NCI-H82 treated with DMSO at 0.1 percent for 48 hours (cell line): ENCODE results near the gene CTAGE9.
"Not testable (repeated sequence)": the region's sequence is repeated elsewhere in the genome, so short reads cannot be mapped to it uniquely, and the experiment has no call there.

ENCODE experiments used
- DNase-seq: peaks from one replicate; lab custom pipeline; 2025; ENCODE audit not compliant: unreplicated experiment; lab: John Stamatoyannopoulos, UW

Gene CTAGE9

GRCh38 chr6:131710917-131711316 lies at the start of gene CTAGE9:
TSS of gene CTAGE9 (minus strand) at chr6:131711017. CDS start at chr6:131711017, 0 bp downstream.
- DNase-seq: not testable (repeated sequence)

GRCh38 chr6:131758920-131759319 lies 48.1 kb upstream of the CTAGE9 start:
- DNase-seq: no peak

GRCh38 chr6:131756039-131756438 lies 45.2 kb upstream of the CTAGE9 start:
- no peak for DNase-seq

- DNase-seq: no peak
Observed at GRCh38 chr6:131755597-131755996, 44.8 kb upstream of the CTAGE9 start.

- no peak for DNase-seq
Observed at GRCh38 chr6:131754715-131755567, 44.1 kb upstream of the CTAGE9 start.

GRCh38 chr6:131754088-131754487 lies 43.3 kb upstream of the CTAGE9 start:
- no peak for DNase-seq

- DNase-seq: not testable (repeated sequence)
Observed at GRCh38 chr6:131751012-131751715, 40.3 kb upstream of the CTAGE9 start.

- no peak for DNase-seq
Observed at GRCh38 chr6:131749023-131749422, 38.2 kb upstream of the CTAGE9 start.

- DNase-seq: no peak
Observed at GRCh38 chr6:131747821-131748353, 37.1 kb upstream of the CTAGE9 start.

- DNase-seq: no peak
Observed at GRCh38 chr6:131745476-131745875, 34.7 kb upstream of the CTAGE9 start.

GRCh38 chr6:131744432-131745287 lies 33.8 kb upstream of the CTAGE9 start:
- DNase-seq: no peak

GRCh38 chr6:131741688-131742393 lies 31.0 kb upstream of the CTAGE9 start:
- DNase-seq: no peak

- no peak for DNase-seq
Observed at GRCh38 chr6:131740161-131740560, 29.3 kb upstream of the CTAGE9 start.

GRCh38 chr6:131739136-131739535 lies 28.3 kb upstream of the CTAGE9 start:
- no peak for DNase-seq

GRCh38 chr6:131736811-131737210 lies 26.0 kb upstream of the CTAGE9 start:
- DNase-seq: no peak

- DNase-seq: no peak
Observed at GRCh38 chr6:131736003-131736596, 25.3 kb upstream of the CTAGE9 start.

- DNase-seq: no peak
Observed at GRCh38 chr6:131733376-131734016, 22.7 kb upstream of the CTAGE9 start.

- DNase-seq: no peak
Observed at GRCh38 chr6:131731224-131731623, 20.4 kb upstream of the CTAGE9 start.

- DNase-seq: no peak
Observed at GRCh38 chr6:131730264-131730663, 19.4 kb upstream of the CTAGE9 start.

- DNase-seq: no peak
Observed at GRCh38 chr6:131729550-131729949, 18.7 kb upstream of the CTAGE9 start.
